Measurements from ENCODE around the gene KYAT1.

Gene KYAT1

GRCh38 chr9:128921881-128922763 lies 40.4 kb upstream of the KYAT1 start:
- no peak for DNase-seq (ENCODE audit: extremely low read depth, insufficient read length)
- Histone ChIP-seq H3K4me3 (replicated peaks; ENCODE audit: low read depth, low read length) (no peak overlapping the region), H3K36me3 (ENCODE audit: control insufficient read depth, insufficient read depth, low read length) (peaks cover 3% of the 10 kb centered on the region), H3K27me3 (replicated peaks; ENCODE audit: control insufficient read depth, insufficient read depth, low read length) (no peaks in the 10 kb centered on the region)
- TF ChIP-seq CTCF (IDR thresholded peaks at IDR 0.05; ENCODE audit: insufficient read depth, low read length, poor library complexity, severe bottlenecking) = no peak

GRCh38 chr9:128920381-128921058 lies 38.8 kb upstream of the KYAT1 start, which contains the start of gene PHYHD1:
PHYHD1 (plus strand) TSS chr9:128920982; CDS start chr9:128922324, 1,342 bp downstream.
- Histone ChIP-seq H3K4me3 (replicated peaks; ENCODE audit: low read depth, low read length) (no peak within 1 kb of the TSS; the same call in 1 of the 2 replicates), H3K36me3 (ENCODE audit: control insufficient read depth, insufficient read depth, low read length) (peaks cover 6% of the 10 kb centered on the region), H3K27me3 (replicated peaks; ENCODE audit: control insufficient read depth, insufficient read depth, low read length) (no peaks in the 10 kb centered on the region)
- DNase-seq (ENCODE audit: extremely low read depth, insufficient read length) = no peak
- no peak for TF ChIP-seq CTCF (IDR thresholded peaks at IDR 0.05; ENCODE audit: insufficient read depth, low read length, poor library complexity, severe bottlenecking)

DNA sequence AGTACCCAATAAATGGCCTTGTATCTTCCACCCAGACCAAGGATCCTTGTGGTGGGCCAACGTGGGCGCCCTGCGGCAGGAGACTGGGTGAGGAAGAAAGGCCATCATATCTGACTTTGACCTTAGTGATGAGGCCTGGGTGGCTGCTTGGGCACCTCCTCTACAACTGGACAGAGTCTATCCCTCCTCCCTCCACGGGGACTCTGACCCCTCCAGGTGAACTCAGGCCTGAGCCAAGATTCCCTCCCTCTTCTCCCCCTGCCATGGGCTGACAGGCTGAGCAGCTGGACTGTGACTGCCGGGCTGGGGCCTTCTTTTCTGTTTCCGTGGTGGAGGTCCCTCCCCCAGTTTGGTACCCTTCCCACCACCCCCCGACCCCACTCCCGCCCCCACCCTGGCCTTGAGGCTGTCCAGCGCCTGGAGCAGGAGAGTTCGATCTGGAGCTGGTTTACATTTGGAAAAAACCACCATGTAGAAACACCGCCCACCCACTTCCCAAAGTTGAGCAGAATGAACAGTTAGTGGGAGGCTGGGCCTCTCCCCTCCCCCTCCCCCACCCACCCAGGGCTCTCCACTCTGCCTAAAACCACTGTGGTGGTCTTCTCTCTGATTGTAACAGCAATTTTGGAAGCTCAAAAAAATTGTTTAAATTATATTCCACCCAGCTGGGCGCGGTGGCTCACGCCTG lies 37.8 kb upstream of the KYAT1 start:
- H3K36me3 ChIP-seq (ENCODE audit: control insufficient read depth, insufficient read depth, low read length) = peaks cover 6% of the 10 kb centered on the region
- no peak for TF ChIP-seq CTCF (IDR thresholded peaks at IDR 0.05; ENCODE audit: insufficient read depth, low read length, poor library complexity, severe bottlenecking)
- no peak overlapping the region for H3K4me3 ChIP-seq (replicated peaks; ENCODE audit: low read depth, low read length)
- no peaks in the 10 kb centered on the region for H3K27me3 ChIP-seq (replicated peaks; ENCODE audit: control insufficient read depth, insufficient read depth, low read length)
- no peak for DNase-seq (ENCODE audit: extremely low read depth, insufficient read length)

GRCh38 chr9:128918921-128919320 lies 37.2 kb upstream of the KYAT1 start:
- DNase-seq (ENCODE audit: extremely low read depth, insufficient read length) = no peak
- no peak for TF ChIP-seq CTCF (IDR thresholded peaks at IDR 0.05; ENCODE audit: insufficient read depth, low read length, poor library complexity, severe bottlenecking)
- Histone ChIP-seq H3K4me3 (replicated peaks; ENCODE audit: low read depth, low read length) (no peak overlapping the region), H3K27me3 (replicated peaks; ENCODE audit: control insufficient read depth, insufficient read depth, low read length) (no peaks in the 10 kb centered on the region), H3K36me3 (ENCODE audit: control insufficient read depth, insufficient read depth, low read length) (peaks cover 6% of the 10 kb centered on the region)

DNA sequence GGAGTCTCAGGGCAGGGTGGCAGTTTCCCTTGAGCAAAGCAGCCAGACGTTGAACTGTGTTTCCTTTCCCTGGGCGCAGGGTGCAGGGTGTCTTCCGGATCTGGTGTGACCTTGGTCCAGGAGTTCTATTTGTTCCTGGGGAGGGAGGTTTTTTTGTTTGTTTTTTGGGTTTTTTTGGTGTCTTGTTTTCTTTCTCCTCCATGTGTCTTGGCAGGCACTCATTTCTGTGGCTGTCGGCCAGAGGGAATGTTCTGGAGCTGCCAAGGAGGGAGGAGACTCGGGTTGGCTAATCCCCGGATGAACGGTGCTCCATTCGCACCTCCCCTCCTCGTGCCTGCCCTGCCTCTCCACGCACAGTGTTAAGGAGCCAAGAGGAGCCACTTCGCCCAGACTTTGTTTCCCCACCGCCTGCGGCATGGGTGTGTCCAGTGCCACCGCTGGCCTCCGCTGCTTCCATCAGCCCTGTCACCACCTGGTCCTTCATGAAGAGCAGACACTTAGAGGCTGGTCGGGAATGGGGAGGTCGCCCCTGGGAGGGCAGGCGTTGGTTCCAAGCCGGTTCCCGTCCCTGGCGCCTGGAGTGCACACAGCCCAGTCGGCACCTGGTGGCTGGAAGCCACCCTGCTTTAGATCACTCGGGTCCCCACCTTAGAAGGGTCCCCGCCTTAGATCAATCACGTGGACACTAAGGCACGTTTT lies 35.5 kb upstream of the KYAT1 start:
- Histone ChIP-seq H3K27me3 (replicated peaks; ENCODE audit: control insufficient read depth, insufficient read depth, low read length) (no peaks in the 10 kb centered on the region), H3K36me3 (ENCODE audit: control insufficient read depth, insufficient read depth, low read length) (peaks cover 11% of the 10 kb centered on the region), H3K4me3 (replicated peaks; ENCODE audit: low read depth, low read length) (no peak overlapping the region)
- no peak for DNase-seq (ENCODE audit: extremely low read depth, insufficient read length)
- TF ChIP-seq CTCF (IDR thresholded peaks at IDR 0.05; ENCODE audit: insufficient read depth, low read length, poor library complexity, severe bottlenecking) = no peak
